NCI-H2227 (cell line): ENCODE measurements around the gene PRR5L.

Experiments
- DNase-seq: peaks from one replicate; lab custom pipeline; 2025; ENCODE audit not compliant: unreplicated experiment; lab: John Stamatoyannopoulos, UW

PRR5L gene

DNA sequence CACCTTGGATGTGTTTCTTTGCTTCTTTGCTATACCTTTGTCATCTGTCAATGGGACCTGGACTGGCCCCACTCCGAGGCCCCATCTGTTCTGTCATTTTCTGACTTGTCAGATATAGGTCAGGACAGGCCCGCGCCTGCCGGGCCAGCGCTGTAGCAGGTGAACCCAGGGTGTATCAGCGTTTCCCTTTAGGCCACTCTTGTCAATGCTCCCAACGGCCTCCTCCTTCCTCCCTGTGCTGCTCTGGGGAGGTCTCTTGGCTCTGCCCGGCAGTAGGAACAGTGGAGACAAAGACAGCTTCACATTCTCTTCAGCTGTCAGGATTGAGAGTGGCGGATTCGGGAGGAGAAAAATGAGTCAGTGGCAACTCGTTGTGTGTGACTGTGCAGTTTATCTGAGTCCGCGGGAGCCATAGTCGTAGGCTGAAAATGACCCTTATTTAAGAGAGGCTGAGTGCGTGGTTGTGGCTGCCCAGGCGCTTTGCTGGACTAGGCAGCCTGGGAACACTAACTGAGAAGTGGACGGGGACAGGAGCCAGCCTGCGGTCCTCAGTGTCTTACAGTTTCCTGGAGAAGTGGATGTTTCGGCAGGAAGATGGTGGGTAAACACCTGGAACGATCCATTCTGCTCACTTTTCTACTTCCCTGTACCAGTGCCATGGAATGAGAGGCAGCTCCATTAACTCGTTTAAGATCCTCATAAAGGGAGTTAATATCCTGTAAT, 102.3 kb downstream of the PRR5L start:
- DNase-seq = peak; percentile 39

DNA sequence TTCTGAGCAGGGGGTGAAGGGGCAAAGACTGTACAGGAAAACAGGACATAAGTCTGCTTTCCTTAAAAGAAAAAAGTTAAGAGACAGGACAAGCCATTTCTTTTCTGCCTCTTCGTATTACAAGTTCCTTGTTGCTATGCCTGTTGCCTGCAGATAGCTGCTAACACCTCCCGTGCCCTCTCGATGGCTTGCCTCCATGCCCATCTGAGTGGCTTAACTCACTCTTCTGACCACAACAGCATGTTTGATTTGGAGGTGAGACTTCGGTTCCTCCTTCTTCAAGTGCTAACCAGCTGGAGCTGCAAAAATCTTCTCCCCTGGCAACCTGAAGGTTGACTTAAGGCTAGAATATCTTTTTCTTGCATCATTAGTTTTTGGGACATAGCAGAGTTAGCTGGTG, 103.1 kb downstream of the PRR5L start:
- no peak for DNase-seq

DNA sequence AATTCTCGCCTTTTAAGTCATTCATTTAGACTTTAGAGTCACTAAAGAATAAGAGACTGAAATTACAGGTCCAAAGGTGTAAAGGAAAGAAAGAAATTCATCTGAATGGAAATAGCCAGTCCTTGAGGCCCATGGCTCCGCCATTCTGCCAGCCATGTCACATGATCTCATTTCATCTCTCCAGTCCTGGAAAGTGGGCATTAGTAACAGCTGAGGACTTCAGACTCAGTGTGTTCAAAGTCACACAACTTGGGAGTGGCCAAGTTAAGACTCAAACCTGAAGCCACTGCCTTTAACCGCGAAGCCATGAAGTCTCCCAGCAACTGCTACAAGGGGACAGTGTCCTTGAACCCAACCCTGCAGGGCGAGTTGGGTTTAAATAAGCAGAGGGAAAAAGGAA, 103.7 kb downstream of the PRR5L start:
- no peak for DNase-seq

DNA sequence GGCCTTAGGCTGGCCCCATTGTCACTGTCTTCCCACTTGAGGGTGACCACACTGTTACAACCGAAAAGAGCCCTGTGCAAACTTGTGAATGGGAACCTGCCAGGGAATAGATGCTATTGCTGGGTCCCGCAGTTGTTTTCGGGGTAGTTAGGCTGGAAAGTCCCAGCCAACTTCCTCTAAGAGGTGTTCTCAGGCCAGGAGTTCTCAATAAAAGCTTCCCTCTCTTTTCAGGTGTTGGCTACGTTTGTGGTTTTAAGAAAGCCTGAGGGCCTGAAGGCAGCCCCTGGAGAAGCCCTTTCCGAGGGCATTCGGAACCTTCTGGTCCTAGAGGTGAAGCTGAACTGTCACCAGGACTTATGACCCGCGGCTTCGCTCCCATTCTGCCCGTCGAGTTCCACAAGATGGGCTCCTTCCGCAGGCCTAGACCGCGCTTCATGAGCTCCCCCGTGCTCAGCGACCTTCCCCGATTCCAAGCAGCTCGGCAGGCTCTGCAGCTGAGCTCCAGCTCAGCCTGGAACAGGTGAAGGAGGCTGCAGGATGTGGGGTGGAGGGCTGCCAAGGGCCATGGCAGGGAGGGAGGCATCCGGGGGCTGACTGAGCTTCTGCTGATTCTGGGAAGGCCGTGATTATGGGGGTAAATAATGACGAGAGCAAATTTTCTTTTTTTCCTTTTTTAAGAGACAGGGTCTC, 104.8 kb downstream of the PRR5L start:
- DNase-seq = no peak

DNA sequence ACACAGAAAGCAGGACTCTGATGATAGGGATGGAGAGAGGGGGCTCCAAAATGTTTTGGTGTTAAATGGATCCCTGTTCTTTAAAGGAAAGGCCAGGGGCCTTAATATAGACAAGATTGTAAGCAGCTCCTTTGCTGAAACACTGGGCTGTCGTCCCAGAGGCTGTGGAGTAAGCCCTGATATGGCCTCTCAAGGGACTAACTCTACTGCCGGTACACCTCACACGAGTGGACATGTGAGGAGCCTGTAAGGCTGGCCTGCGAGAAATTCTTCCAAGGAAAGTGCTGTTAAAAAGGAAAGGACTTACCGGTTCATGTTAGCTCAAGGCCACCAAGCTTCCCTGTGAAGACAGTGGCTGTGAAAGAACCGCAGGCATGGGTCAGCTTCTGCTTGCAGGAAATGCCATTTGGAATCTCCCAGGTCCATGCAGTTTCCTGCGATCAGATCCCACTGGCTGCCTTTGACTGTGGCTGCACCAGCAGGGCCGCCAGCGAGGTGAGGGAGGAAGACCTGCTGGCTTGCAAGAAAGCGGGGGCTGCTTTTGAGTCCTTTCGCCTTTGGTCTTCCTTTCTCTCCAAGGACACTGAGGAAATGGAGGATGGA, 106.6 kb downstream of the PRR5L start:
- no peak for DNase-seq

DNA sequence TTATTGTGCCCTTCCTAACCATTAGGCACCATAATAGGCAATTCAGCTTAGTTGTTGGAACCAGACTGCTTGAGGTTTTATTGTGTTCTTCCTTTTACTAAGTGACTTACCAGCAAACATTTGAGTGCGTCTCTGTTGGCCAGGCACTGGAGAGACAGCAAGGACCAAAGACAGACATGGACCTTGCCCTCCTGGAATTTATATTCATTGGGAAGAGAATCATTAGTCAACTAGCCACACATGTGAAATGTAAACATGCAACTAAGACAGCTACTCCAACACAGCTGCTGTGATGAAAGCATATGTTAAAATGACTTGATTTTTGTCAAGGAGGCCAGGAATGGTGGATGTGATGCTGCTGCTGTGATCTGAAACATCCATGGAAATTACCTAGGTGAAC, 107.6 kb downstream of the PRR5L start:
- DNase-seq = no peak

DNA sequence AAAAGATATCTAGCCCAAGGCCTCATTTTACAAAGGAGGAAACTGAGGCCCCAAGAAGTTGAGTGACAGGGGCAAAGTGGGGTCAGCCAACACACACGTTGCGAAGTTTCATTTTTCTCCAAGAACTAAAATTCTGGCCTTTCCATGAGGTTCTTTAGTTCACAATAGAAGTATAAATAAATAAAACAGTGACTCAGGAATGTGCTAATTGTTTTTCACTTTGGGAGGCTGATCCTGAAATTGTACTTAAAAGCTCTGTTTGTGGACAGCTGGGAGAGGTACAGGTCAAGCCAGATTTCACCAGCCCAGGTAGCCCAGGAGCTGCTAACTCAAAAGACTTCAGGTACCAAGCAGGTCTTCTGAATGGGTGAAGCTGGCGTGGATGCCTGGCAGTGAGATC, 108.7 kb downstream of the PRR5L start:
- DNase-seq = no peak

DNA sequence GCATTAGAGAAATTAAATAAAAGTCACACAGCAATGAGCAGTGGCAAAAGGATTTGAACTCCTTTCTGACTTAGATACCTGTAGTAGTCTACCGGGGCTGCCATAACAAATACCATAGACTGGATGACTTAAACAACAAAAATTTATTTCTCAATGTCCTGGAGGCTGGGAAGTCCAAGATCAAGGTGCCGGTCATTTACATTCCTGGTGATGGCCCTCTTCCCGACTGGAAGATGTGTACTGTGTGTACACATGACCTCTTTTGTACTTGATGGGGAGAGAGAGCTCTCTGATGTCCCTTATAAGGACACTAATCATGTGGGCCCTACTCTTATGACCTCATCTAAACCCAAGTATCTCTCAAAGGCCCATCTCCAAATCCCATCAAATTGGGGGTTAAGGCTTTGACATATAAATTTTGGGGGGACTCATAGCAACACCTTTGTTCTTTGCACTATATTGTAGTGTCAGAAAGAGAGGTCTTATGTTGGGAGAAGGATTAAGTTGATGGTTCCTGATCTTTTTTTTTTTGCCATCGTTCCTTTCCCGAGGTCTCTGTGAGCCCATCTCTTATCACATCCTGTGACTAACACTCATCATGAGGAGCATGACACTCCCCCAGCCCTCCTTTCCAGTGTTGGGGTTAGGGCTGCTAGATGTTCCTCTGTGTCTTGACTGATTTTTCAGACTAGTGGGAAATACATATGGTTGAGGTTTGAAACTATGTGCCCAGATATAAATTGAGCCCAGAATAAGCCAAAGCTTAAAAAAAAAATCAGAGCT, 109.7 kb downstream of the PRR5L start:
- no peak for DNase-seq

DNA sequence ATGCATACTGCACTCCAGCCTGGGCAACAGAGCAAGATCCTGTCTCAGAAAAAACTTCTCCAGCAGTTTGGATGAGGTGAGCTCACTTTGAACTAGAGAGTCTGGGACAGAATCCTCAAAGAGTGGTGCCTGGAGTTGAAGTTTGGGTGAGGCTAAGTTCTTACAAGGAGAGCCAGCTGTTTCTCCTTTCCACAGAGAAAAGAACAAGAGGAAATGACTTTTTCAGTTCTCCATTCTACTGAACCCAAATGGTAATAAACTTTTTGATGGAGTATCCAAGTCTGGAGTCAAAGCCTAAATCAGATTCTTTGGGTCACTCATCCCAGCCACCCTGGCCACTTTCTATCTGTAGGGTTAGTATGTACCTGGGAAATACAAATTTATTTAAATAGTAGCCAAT, 111.3 kb downstream of the PRR5L start:
- no peak for DNase-seq

DNA sequence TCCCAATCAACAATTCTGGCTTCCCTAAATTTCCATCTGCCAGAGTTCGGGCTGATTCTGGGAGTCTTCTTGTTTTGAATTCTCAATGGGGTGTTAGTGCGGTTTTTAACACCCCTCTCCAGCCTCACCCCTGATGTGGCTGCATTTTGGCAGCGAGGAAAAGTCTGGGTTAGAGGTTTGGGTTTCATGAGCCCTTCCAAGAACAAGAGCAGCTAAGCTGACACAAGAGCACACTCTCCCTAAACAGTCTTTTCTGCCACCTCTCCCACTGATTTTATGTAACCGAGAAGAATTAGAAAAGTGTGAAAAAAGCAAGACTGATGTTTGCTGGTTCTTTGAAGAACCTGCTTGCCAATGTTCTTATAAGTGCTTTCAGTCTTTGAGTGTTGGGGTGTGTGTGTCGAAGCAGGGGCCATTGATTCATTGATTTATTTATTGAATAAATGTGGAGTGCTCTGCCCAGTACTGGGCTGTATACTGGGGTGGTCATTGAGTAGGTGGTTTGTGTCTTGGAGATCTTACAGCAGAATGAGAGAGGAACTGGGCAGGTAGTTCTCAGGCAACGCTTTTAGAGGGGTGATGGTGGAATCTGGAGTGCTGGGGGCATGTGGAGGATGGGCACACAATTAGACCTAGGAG, 112.5 kb downstream of the PRR5L start:
- DNase-seq = no peak

DNA sequence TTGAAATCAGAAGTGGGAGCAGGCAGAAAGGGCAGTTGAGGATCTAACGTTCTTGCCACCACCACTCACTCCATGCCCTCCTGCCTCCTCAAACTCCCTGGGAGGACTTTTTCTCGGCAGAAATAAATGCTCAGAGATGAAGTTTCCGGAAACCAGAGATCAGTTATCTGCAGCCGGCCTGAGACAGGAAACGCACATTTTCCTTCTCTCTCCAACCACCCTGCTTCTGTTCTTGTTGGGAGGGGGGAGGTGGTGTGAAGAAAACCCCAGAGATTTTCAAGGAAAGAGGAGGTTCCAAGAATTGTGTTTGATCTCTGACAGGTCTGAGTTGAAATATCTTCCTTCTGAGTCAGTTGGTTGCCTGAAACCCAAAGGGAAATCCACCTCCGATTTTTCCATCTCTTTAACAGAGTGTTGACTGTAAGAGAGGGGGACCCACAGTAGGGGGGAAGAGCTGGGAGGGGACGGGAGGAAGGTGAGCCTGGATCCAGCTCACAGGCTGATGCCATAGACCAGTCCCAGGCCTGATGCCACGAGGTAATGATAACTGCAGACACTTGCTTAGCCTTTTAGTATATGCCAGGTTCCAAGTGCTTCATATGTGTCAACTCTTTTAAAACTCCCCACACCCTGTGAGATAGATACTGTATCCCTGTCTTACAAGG, 113.2 kb downstream of the PRR5L start:
- DNase-seq = no peak

DNA sequence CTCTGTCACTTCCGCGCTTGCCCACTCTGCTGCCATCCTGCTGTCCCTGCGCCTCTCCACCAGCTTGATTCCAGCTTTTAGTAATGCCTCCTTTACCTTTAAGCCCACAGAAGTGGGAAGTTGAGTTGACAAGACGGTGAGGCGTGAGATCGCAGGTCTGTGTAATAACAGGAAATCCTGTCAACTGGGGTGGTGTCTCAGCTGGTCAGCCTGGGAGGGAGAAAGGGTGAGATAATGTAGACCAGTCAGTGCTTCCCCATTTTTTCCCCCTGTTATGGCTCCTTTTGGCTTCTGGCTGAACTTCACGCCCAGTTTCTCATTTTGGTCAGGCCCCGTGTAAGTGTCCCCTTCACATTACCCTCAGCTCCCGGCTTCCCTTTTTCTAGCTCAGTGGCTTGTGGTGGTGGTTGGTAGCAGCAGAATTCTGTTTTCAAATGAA, 115.1 kb downstream of the PRR5L start:
- DNase-seq = no peak

DNA sequence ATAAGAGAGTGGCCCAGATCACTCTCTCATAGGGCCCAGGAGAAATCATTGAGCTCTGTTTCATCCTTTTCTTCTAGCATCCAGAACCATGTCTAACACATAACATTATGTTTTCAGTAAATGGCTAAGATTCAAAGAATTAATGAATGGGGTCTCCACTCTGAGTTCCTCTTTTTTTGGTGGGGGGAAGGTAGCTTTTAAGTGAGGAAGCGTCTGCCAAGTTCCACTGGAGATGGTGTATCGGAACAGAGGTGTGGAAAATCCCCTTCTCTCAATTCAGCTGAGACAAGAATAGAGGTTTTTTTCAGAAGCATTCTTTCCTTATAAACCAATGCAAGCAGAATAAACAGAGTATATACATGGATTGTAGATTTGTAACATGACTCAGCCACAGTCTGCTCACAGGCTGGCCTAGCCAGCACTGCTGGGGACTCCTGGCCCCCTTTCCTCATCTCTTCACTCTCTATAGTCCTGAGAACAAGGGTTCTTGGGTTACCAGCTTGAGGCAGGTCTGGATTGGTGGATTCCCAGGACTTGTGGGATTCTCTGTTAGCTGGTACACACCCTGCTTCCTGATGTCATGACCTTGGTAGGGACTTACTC, 116.8 kb downstream of the PRR5L start:
- no peak for DNase-seq

DNA sequence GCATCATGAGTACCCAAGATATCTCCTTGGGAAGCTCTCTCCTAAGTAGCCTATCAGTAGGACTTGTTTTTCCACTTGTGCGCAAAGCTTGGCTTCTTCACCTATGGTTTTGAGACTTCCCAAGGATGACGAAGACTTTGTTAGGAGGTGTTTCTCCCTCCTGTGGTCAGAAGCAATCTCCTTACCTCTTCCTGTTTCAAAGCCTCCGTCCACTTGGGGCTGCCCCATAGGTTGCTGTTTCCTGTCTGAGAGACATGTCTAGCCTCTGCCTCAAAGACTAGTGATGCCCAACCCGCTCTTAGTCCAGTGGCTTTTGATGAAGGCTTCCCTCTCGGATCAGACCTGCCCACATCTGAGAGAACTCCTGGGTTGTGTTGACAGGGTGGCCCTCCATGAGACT, 121.1 kb downstream of the PRR5L start:
- DNase-seq = no peak

DNA sequence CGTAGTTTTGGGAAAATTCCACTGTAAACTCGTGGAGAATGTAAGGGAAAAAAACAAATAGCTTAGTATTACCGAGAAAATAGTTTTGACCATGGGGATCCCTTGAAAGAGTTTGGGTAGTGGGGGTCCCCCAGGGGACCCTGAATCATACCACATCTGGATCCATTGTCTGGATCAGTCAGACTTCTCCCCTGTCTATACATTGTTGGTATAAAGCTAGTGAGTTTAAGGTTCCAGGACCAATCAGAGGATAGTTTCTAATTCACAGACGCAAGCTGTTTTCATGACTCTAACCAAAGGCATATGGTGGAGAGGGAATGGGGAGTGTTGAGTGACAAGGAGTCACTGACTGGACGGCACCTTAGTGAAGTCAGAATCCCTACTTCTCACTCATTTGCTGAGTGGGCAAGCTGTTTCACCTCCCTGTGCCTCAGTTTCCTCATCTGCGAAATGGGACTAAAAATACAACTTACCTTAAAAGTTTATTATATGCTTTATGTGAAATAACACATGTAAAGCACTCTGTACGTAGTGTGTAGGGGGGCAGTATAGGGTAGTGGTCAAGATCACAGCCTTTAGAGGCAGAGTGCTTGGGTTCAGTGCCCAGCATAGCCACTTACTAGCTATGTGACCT, 123.8 kb downstream of the PRR5L start:
- no peak for DNase-seq

DNA sequence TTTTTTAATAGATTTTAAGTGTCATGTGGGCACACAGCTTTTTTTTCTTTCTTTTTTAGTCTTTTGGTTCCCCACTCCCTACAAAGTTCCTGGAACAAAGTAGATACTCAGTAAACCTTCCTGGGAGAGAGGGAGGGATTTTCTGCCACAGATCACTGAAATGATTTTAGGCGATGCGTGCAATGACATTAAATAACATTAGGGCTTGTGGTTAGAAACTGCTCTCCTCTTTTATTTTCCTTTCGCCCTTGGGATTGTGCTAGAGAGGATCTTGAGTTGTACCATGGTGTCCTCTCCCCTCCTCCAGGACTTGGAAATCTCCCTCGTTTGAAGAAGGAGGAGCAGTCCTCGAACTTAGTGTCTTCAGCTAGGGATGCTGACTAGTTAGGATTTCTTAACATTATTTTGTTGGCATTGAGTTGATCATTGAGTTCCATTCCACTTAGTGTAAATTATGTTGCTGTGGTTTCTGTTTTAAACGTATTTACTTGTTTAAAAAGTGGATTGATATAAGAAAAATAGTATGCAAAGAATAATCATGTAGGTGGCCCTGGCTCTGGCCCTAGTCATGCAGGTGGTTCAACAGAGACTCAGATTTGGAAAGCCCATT, 125.6 kb downstream of the PRR5L start:
- no peak for DNase-seq

DNA sequence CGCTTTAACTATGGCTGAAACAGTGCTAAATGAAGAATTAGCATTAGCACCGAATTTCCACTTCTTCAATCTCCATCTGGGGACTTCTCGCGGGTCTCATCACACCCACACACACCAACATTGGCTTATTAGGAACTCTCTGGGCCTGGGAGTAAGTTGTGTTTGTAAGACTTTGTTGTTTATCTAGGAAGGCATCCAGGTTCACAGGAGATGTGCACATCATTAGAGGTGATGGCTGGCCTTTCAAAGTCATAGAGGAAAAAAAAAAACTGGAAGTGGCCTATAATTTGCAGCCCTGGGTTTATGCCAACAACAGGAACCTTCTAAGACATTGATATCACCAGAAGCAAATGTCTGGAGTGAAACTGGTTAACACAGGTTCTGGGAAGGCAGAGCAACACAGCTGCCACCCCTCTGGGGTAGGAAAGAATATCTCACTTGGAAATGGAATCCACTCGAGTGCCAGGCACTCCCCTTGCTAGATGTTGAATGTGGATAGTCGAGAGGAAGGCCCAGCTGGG, 129.5 kb downstream of the PRR5L start:
- DNase-seq = peak; percentile 30

DNA sequence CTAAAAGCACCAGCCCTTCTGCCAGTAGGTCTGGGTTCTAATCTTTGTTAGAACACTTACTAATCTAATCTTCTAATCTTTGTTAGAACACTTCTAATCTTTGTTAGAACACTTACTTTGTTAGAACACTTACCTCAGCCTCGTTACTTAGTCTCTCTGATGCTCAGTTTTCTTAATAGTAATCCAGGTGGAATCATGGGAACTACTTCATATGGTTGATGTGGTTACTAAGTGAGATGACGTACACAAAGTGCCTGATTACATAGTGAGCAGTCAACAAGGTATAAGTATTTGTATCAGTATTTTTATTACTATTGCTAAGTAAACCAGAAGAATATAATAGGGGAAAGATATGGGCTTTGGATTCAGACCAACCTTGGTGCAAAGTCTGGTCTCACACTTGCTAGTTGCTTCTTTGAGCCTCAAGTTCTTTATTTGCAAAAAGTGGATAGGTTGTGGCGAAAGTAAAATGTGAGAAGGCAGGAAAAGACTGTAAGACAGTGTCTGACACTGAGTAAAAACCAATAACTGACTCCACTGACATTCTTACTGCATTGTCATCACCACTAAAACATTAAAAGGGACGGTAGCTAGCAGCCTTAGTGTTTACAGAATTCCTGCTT, 130.2 kb downstream of the PRR5L start:
- DNase-seq = no peak

DNA sequence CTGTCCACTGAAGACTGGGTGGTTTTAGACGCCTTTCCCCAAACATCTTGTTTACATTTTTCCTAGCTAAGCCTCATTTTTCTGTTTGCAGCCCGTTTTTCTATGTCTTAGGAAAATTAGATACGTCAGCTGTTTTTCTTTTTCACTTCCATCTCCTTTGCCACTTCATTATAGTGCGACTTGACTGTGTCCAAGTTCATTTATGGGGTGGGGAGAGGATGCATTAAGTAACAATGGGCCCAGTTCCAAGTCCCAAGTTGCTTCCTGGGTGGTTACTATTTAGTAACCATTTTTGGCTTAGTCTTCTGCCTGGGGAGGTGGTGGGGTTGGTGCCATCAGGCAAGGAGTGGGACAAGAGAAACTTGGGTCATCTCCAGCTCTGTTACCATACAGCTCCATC, 131.0 kb downstream of the PRR5L start:
- DNase-seq = no peak
